NCI-H2171 treated with DMSO at 0.1 percent for 48 hours (cell line): Measurements from ENCODE around the gene KCNK4.
"Not testable (repeated sequence)": the region's sequence is repeated elsewhere in the genome, so short reads cannot be mapped to it uniquely, and the experiment has no call there.

ENCODE experiments used
- DNase-seq: peaks from one replicate; lab custom pipeline; 2025; lab: John Stamatoyannopoulos, UW

Gene KCNK4

GRCh38 chr11:64291262-64291751, at the start of gene KCNK4:
KCNK4 (plus strand) TSS chr11:64291302; CDS start chr11:64293019, 1,717 bp downstream.
- DNase-seq, result no peak

- DNase-seq, result peak; percentile 98
Observed at GRCh38 chr11:64241491-64242374, 49.4 kb upstream of the KCNK4 start.

- no peak for DNase-seq
Observed at GRCh38 chr11:64243236-64243854, 47.8 kb upstream of the KCNK4 start.

- no peak for DNase-seq
Observed at GRCh38 chr11:64244107-64244506, 47.0 kb upstream of the KCNK4 start.

GRCh38 chr11:64244966-64245365, 46.1 kb upstream of the KCNK4 start:
- DNase-seq, result no peak

- no peak for DNase-seq
Observed at GRCh38 chr11:64245401-64245796, 45.7 kb upstream of the KCNK4 start.

GRCh38 chr11:64245797-64246620, 45.1 kb upstream of the KCNK4 start:
- DNase-seq, result peak; percentile 65

GRCh38 chr11:64246621-64246870, 44.6 kb upstream of the KCNK4 start:
- DNase-seq, result not testable (repeated sequence)

GRCh38 chr11:64246871-64247728, 44.0 kb upstream of the KCNK4 start, which contains the start of gene PPP1R14B:
PPP1R14B (minus strand) TSS chr11:64246943; CDS start chr11:64246673, 270 bp downstream.
- peak; percentile 74 for DNase-seq

GRCh38 chr11:64247729-64248531, 43.2 kb upstream of the KCNK4 start:
- DNase-seq, result no peak

GRCh38 chr11:64248578-64248977, 42.5 kb upstream of the KCNK4 start:
- DNase-seq, result no peak

GRCh38 chr11:64249038-64249437, 42.1 kb upstream of the KCNK4 start:
- DNase-seq, result no peak

- DNase-seq, result no peak
Observed at GRCh38 chr11:64249563-64250414, 41.3 kb upstream of the KCNK4 start.

- no peak for DNase-seq
Observed at GRCh38 chr11:64250415-64251015, 40.6 kb upstream of the KCNK4 start.

- DNase-seq, result peak; percentile 53
Observed at GRCh38 chr11:64251016-64251752, 39.9 kb upstream of the KCNK4 start, which contains the start of gene PLCB3. PLCB3 (plus strand) TSS chr11:64251530; CDS start chr11:64251650, 120 bp downstream.

GRCh38 chr11:64251753-64252002, 39.4 kb upstream of the KCNK4 start:
- no peak for DNase-seq

GRCh38 chr11:64252003-64252872, 38.9 kb upstream of the KCNK4 start:
- no peak for DNase-seq

- DNase-seq, result no peak
Observed at GRCh38 chr11:64253043-64253442, 38.1 kb upstream of the KCNK4 start.
